GM12891 (cell line): ENCODE measurements around the gene IRF8.

Experiments
- DNase-seq: peaks from one replicate; pipeline ENCODE4 v3.0.0; 2011; ENCODE audit warnings: low spot score; ENCODE audit not compliant: insufficient read length
- FAIRE-seq: peaks from 2 replicates; lab custom pipeline; 2011; peaks lifted over from hg19 to GRCh38; lab: Jason Lieb, UNC
- PAX5 ChIP-seq: IDR thresholded peaks from 2 replicates; pipeline ENCODE4 v1.6.1; 2011; ENCODE audit warnings: low read length, moderate library complexity, mild to moderate bottlenecking; ENCODE audit not compliant: insufficient read depth, severe bottlenecking
- POLR2A ChIP-seq: IDR thresholded peaks from 2 replicates; pipeline ENCODE4 v1.6.1; 2011; ENCODE audit warnings: low read depth, low read length, control low read depth
- POLR2AphosphoS5 ChIP-seq: IDR thresholded peaks from 2 replicates; pipeline ENCODE4 v1.6.1; 2011; ENCODE audit warnings: low read depth, low read length, control low read depth
- POU2F2 ChIP-seq: IDR thresholded peaks from 2 replicates; pipeline ENCODE4 v1.6.1; 2011; ENCODE audit warnings: low read depth, mild to moderate bottlenecking, control low read depth, low read length, moderate library complexity
- SPI1 ChIP-seq: IDR thresholded peaks from 2 replicates; pipeline ENCODE4 v1.6.1; 2011; ENCODE audit warnings: low read depth, low read length, control low read depth
- TAF1 ChIP-seq: IDR thresholded peaks from 2 replicates; pipeline ENCODE4 v1.6.1; 2011; ENCODE audit warnings: low read depth, low read length, control low read depth

The IRF8 gene

DNA sequence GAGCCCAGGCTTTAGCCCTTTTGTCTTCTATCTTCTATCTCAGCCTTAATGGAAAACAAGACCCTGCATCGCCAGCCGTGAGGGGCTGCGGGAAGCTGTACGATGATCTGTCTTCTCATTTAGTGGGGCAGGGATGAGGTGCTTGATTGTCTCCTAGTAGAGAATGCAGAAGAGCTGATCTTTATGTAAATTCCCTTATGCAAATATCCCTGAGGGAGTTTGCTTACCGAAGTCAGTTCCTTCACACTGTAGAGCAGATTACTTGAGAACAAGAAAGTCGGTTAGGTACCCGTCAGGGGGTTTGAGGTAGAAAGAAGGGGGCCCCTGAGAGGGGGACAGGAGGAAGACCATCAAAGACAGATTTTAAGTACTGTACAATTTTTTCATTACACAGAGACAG lies 66.2 kb downstream of the IRF8 start:
- no peak for FAIRE-seq
- DNase-seq = no peak
- no peak for TF ChIP-seq PAX5
- no peak for TF ChIP-seq POLR2A
- peak; percentile 94 for TF ChIP-seq POU2F2
- TF ChIP-seq POLR2AphosphoS5 = no peak
- TF ChIP-seq SPI1 = no peak

GRCh38 chr16:85967111-85967510 lies 68.1 kb downstream of the IRF8 start:
- peak; percentile 16 for FAIRE-seq

GRCh38 chr16:85968041-85968920 lies 69.3 kb downstream of the IRF8 start:
- FAIRE-seq = no peak
- no peak for DNase-seq
- no peak for TF ChIP-seq POLR2AphosphoS5
- TF ChIP-seq PAX5 = no peak
- TF ChIP-seq SPI1 = no peak
- TF ChIP-seq POLR2A = no peak
- TF ChIP-seq POU2F2 = no peak
- TF ChIP-seq TAF1 = no peak

More at GRCh38 chr16:85967111-85967510, 68.1 kb downstream of the IRF8 start:
- no peak for DNase-seq
- TF ChIP-seq POLR2A (no peak), TAF1 (no peak), SPI1 (no peak), PAX5 (no peak), POU2F2 (no peak), POLR2AphosphoS5 (no peak)

DNA sequence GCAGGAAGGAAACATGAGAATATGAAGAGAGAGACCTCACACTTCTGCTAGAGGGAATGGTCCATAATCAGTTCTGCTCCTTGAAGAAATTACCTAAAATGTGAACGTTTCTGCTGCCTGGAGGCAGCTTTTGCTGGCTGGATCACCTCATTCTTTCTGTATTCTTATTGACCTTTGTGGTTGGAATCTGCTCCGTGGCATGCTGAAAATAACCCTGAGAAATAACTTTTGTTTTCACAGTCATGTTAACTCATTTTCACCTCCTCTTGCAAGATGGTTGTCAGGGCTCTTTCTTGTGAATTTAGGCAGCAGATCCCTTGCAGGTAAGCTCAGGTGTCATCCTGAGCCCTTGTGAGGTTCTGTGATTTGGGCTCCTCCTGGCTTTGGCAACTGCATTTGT lies 70.2 kb downstream of the IRF8 start:
- DNase-seq (no peak), FAIRE-seq (peak; percentile 87)
- no peak for TF ChIP-seq POU2F2
- no peak for TF ChIP-seq SPI1
- TF ChIP-seq POLR2AphosphoS5 = no peak
- no peak for TF ChIP-seq TAF1
- TF ChIP-seq POLR2A = no peak
- TF ChIP-seq PAX5 = no peak

GRCh38 chr16:85969591-85969990 lies 70.6 kb downstream of the IRF8 start:
- FAIRE-seq (no peak), DNase-seq (no peak)
- TF ChIP-seq SPI1 (peak; percentile 57), PAX5 (no peak)

- peak; percentile 41 for FAIRE-seq
- no peak for TF ChIP-seq POLR2A
- no peak for DNase-seq
Observed at GRCh38 chr16:85970016-85970733, 71.2 kb downstream of the IRF8 start.

DNA sequence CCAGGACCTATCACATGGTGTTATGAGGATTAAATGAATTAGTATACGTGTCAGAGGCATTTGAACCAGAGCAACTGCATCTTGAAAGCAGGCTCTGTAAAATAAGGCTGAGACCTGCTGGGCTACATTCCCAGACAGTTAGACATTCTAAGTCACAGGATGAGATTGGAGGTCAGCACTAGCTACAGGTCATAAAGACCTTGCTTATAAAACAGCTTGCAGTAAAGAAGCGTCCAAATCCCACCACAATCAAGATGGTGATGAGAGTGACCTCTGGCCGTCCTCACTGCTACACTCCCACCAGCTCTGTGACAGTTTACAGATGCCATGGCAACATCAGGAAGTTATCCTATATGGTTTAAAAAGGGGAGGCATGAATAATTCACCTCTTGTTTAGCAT lies 71.8 kb downstream of the IRF8 start:
- FAIRE-seq (peak; percentile 47), DNase-seq (no peak)
- TF ChIP-seq SPI1 (no peak), POLR2AphosphoS5 (no peak), POLR2A (no peak), POU2F2 (no peak), PAX5 (no peak), TAF1 (no peak)
